Pancreas (tissue), 10 donors: ENCODE measurements around the gene C2CD4B. TPM values are rescaled to one million over a fixed set of nuclear protein-coding genes. Genes with fewer than 3 reads are reported as not detected.

Source experiments
- ATAC-seq, 4 donors: fragments of 200-7000 bp; cut with Tn5 transposase; one replicate each; pipeline versions ENCODE4 v1.8.0 to v1.9.1; 2020; ENCODE audit warnings: mild to moderate bottlenecking in 4 of 4, moderate library complexity in 4 of 4
- DNase-seq, 6 donors: peaks; one replicate each; pipeline ENCODE4 v3.0.0-alpha.2; 2020
- FAIRE-seq: peaks from 2 replicates; lab custom pipeline; 2012; peaks lifted over from hg19 to GRCh38; lab: Jason Lieb, UNC
- H3K27ac ChIP-seq, 4 donors: fragments of 200-600 bp; sonication (generic); 1 replicate in 3 of 4; 2 replicates in 1 of 4; pipeline versions ENCODE4 v1.5.0 to v1.8.0; 2020
- H3K27me3 ChIP-seq, 4 donors: fragments of 200-600 bp; one replicate each; pipeline ENCODE4 v1.8.0; 2021
- H3K36me3 ChIP-seq, 3 donors: fragments of 200-600 bp; sonication (generic) in 1 of 3; one replicate each; pipeline versions ENCODE4 v1.5.0 to v1.8.0; 2020 to 2021
- H3K4me1 ChIP-seq, 3 donors: fragments of 200-600 bp; one replicate each; pipeline ENCODE4 v1.8.0; 2021
- H3K4me3 ChIP-seq, 4 donors: fragments of 200-600 bp; sonication (generic) in 2 of 4; one replicate each; pipeline versions ENCODE4 v1.5.0 to v1.8.0; 2020 to 2021
- H3K9me3 ChIP-seq, 4 donors: fragments of 200-600 bp; one replicate each; pipeline ENCODE4 v1.8.0; 2021
- WGBS, 2 donors: extraction: QIAGEN DNeasy Blood & Tissue Kit; methylation state at CpG; one replicate each; pipeline ENCODE4 v1.1.7; 2013; 5-methylcytosine and 5-hydroxymethylcytosine counted together
- intact Hi-C, 3 donors: fragments of 100-400 bp; cut with DNase I; formaldehyde crosslinking; loops; one replicate each; pipeline versions ENCODE4 v1.11.1 to v1.14.2; 2022
- polyA plus RNA-seq, 2 donors: library from polyadenylated mRNA; stranded (reverse); fragments of 200-250 nt; gene quantifications; one replicate each; pipeline ENCODE4 v1.2.3, GENCODE V29; 2013
- total RNA-seq, 6 donors: library from RNA; stranded (reverse); fragmentation: NEBNext Ultra II Directional in 4 of 6; extraction: Animal tissue kit (Norgen Biotek cat#: 25700) in 4 of 6; gene quantifications; one replicate each; pipeline versions ENCODE4 v1.2.1 to v1.2.4, GENCODE V29; 2021 to 2023
- TF ChIP-seq, protein P1 (sequence below), 4 donors: fragments of 200-600 bp; sonication (generic) in 3 of 4; IDR thresholded peaks; one replicate each; pipeline versions ENCODE4 v1.5.0 to v1.8.0; 2021; ENCODE audit warnings: antibody characterized with exemption in 4 of 4
- donor health status: healthy with polysubstance abuse.
- donor health status: DM: no; HTN: no; CAD: no; lungs with moderate emphysema.
- donor health status: DM: no; HTN: no; CAD: no.
- donor health status: control.
- donor health status: control.
- donor health status: Bipolar disorder and iron deficiency.
- donor health status: DM: yes; HTN: yes; CAD: no.
- donor health status: DM: no; HTN: no; CAD: no.
- donor health status: DM: no; HTN: no; CAD: no.
- donor health status: DM: yes; HTN: yes; CAD: no.

Gene C2CD4B
- total and polyA plus RNA-seq, 8 donors = 25.1 to 167 (median 39.6) TPM

DNA sequence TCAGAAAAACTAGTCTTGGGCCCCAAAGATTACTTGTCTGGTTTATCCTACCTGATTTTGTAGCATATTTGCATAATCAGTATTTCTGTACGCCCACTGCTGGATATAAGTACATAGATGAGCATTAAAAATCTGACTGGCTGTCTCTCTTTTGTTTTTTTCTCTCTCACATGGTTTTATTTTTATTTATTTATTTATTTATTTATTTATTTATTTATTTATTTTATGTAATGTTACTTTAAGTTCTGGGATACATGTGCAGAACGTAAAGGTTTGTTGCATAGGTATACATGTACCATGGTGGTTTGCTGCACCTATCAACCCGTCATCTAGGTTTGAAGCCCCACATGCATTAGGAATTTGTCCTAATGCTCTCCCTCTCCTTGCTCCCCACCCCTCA is 31.9 kb downstream of the C2CD4B start:
- DNase-seq (no peak), FAIRE-seq (no peak), ATAC-seq (no peak)
- Histone ChIP-seq H3K4me1 (peaks cover 9 to 11% (median 9%) of the 10 kb centered on the region in 3 donors), H3K27me3 (no peaks in the 10 kb centered on the region), H3K9me3 (no peaks in the 10 kb centered on the region), H3K36me3 (no peaks in the 10 kb centered on the region), H3K4me3 (no peak overlapping the region), H3K27ac (no peak overlapping the region)
- intact Hi-C loops = no loop called here
- WGBS, 2 donors = 92 to 94% methylated on average over 3 of the region's 3 CpGs
- TF ChIP-seq, protein P1, sequence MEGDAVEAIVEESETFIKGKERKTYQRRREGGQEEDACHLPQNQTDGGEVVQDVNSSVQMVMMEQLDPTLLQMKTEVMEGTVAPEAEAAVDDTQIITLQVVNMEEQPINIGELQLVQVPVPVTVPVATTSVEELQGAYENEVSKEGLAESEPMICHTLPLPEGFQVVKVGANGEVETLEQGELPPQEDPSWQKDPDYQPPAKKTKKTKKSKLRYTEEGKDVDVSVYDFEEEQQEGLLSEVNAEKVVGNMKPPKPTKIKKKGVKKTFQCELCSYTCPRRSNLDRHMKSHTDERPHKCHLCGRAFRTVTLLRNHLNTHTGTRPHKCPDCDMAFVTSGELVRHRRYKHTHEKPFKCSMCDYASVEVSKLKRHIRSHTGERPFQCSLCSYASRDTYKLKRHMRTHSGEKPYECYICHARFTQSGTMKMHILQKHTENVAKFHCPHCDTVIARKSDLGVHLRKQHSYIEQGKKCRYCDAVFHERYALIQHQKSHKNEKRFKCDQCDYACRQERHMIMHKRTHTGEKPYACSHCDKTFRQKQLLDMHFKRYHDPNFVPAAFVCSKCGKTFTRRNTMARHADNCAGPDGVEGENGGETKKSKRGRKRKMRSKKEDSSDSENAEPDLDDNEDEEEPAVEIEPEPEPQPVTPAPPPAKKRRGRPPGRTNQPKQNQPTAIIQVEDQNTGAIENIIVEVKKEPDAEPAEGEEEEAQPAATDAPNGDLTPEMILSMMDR (IDR thresholded peaks at IDR 0.05) = no peak

DNA sequence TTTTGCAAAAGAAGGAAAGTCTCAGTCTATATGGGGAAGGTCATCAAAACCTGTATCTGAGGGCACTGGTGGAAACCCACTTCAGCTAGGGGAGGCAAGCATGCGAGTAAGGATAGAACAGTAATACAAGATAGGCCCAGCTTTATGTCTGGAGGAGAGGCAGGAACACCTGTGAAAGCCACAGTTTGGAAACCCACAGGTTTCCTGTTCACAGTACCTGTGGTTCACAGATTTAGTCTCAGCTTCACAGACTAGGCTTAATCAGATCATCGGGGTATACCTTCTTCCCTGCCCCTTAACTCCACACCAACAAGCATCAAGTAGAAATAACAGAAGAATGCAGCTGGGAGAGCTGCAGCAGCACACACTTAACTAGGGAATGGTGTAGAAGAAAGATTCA is 36.2 kb downstream of the C2CD4B start:
- TF ChIP-seq, protein P1 (IDR thresholded peaks at IDR 0.05) = no peak
- Histone ChIP-seq H3K27ac (no peak overlapping the region), H3K4me1 (peaks cover 13 to 22% (median 21%) of the 10 kb centered on the region in 3 donors), H3K4me3 (no peak overlapping the region), H3K36me3 (no peaks in the 10 kb centered on the region), H3K9me3 (no peaks in the 10 kb centered on the region), H3K27me3 (no peaks in the 10 kb centered on the region)
- no peak for ATAC-seq
- intact Hi-C loops = no loop called here
- 85 to 87% methylated on average over 2 of the region's 2 CpGs for WGBS, 2 donors
- FAIRE-seq = no peak
- DNase-seq = no peak

DNA sequence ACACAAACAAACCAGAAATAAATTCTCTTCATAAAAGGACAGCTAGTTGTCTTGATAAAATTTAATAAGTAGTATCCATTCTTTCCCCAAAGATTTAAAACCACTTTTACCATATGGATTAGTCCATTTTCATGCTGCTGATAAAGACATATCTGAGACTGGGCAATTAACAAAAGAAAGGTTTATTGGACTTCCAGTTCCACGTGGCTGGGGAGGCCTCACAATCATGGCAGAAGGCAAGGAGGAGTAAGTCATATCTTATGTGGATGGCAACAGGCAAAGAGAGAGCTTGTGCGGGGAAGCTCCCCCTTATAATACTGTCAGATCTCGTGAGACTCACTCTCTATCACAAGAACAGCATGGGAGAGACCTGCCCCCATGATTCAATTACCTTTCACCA is 38.7 kb downstream of the C2CD4B start:
- peak overlapping the region in 1 of 4 donors; percentile 89 for H3K27ac ChIP-seq
- H3K4me1 ChIP-seq = peaks cover 19 to 29% (median 29%) of the 10 kb centered on the region in 3 donors
- FAIRE-seq (no peak), ATAC-seq (no peak), DNase-seq (no peak)
- H3K27me3 ChIP-seq = no peaks in the 10 kb centered on the region
- TF ChIP-seq, protein P1 (IDR thresholded peaks at IDR 0.05) = no peak
- no peaks in the 10 kb centered on the region for H3K9me3 ChIP-seq
- H3K4me3 ChIP-seq = no peak overlapping the region
- H3K36me3 ChIP-seq = no peaks in the 10 kb centered on the region
- intact Hi-C loops = no loop called here
- 76 to 79% methylated on average over 3 of the region's 3 CpGs for WGBS, 2 donors

DNA sequence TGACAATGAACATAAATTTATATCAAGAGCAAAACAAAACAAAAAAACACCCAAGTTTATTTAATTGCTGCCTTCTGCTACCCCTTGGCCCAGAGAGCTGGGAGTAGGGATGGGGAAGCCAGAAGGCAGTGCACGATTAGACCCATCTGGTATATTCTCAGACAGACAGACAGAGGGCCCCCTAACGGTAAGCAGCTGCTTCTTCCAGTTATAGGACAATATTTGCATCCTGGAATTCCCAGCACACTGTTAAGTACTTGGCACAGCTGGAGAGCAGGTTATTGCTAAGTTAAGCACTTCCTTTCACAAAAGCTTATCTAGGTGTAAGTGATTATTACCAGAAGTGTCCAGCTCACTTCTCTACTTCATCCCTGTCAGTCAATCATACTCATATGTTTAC is 39.3 kb downstream of the C2CD4B start:
- H3K36me3 ChIP-seq = no peaks in the 10 kb centered on the region
- intact Hi-C loops = no loop called here
- H3K4me1 ChIP-seq = peaks cover 19 to 29% (median 29%) of the 10 kb centered on the region in 3 donors
- TF ChIP-seq, protein P1 (IDR thresholded peaks at IDR 0.05) = peak in 3 of 4 donors; percentile 14 to 29 (median 21)
- H3K9me3 ChIP-seq = no peaks in the 10 kb centered on the region
- no peak for FAIRE-seq
- ATAC-seq = peak; percentile 62 to 83 (median 82)
- WGBS, 2 donors = 7 to 11% methylated on average over 2 of the region's 2 CpGs
- no peak overlapping the region for H3K4me3 ChIP-seq
- DNase-seq = peak in 4 of 6 donors; percentile 38 to 72 (median 64)
- peak overlapping the region in 2 of 4 donors; percentile 79 to 89 for H3K27ac ChIP-seq
- H3K27me3 ChIP-seq = no peaks in the 10 kb centered on the region

DNA sequence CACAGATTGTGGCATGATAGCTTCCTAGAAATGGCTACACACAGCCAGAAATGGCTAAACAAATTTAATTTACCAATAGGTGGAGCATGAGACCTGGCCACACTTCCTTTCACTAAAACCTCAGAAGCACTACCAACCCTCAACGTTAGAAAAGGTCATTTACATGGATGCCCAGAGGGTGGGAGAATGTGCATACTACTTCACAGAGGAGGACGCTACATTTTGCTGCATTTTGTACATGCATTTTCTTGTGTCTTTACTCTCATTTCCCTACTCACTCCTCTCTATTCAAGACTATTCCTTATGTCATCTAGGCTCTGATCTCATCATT is 40.1 kb downstream of the C2CD4B start:
- FAIRE-seq (no peak), ATAC-seq (peak; percentile 68 to 84 (median 76)), DNase-seq (no peak)
- intact Hi-C loops = no loop called here
- Histone ChIP-seq H3K27me3 (no peaks in the 10 kb centered on the region), H3K9me3 (no peaks in the 10 kb centered on the region), H3K4me1 (peaks cover 19 to 30% (median 29%) of the 10 kb centered on the region in 3 donors), H3K36me3 (no peaks in the 10 kb centered on the region), H3K4me3 (no peak overlapping the region), H3K27ac (peak overlapping the region; percentile 34 to 89 (median 72))
- TF ChIP-seq, protein P1 (IDR thresholded peaks at IDR 0.05) = no peak
- WGBS, 2 donors = 42 to 47% methylated on average over 2 of the region's 2 CpGs
